ENCODE results near the gene MDN1.

Gene MDN1

GRCh38 chr6:89597988-89598387, 221.6 kb downstream of the MDN1 start:
- no peak for DNase-seq (ENCODE audit: low read depth)

GRCh38 chr6:89597372-89597771, 222.2 kb downstream of the MDN1 start:
- DNase-seq (ENCODE audit: low read depth): no peak

GRCh38 chr6:89596484-89596883, 223.1 kb downstream of the MDN1 start:
- DNase-seq (ENCODE audit: low read depth): no peak

- no peak for DNase-seq (ENCODE audit: low read depth)
Observed at GRCh38 chr6:89596056-89596455, 223.5 kb downstream of the MDN1 start.
